ENCODE results near the gene ZBTB8B.
A peak's percentile ranks its signal among the peaks of the same experiment; 100 is the strongest.
"Not testable (repeated sequence)": the region's sequence is repeated elsewhere in the genome, so short reads cannot be mapped to it uniquely, and the experiment has no call there.

ZBTB8B gene

DNA sequence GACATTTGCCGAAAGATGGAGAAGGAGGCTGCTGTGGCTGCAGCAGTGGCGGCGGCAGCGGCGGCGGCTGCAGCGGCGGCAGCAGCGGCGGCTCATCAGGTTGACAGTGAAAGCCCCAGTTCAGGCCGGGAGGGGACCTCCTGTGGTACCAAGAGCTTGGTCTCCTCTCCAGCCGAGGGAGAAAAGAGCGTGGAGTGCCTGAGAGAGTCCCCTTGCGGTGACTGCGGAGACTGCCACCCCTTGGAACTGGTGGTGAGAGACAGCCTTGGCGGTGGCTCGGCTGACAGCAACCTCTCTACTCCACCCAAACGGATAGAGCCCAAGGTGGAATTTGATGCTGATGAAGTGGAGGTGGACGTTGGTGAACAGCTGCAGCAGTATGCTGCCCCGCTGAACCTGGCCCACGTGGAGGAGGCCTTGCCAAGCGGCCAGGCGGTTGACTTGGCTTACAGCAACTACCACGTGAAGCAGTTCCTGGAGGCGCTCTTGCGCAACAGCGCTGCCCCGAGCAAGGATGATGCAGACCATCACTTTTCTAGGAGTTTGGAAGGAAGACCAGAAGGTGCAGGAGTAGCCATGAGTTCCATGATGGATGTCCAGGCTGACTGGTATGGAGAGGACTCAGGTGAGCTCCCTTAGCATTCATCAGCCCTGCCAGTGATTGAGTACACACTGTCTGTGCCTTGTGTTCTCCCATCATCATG, 6.3 kb downstream of the ZBTB8B start:
- no peak for DNase-seq

- DNase-seq: no peak
Observed at GRCh38 chr1:32471695-32472362, 7.0 kb downstream of the ZBTB8B start.

GRCh38 chr1:32472966-32473365, 8.1 kb downstream of the ZBTB8B start:
- DNase-seq: not testable (repeated sequence)

DNA sequence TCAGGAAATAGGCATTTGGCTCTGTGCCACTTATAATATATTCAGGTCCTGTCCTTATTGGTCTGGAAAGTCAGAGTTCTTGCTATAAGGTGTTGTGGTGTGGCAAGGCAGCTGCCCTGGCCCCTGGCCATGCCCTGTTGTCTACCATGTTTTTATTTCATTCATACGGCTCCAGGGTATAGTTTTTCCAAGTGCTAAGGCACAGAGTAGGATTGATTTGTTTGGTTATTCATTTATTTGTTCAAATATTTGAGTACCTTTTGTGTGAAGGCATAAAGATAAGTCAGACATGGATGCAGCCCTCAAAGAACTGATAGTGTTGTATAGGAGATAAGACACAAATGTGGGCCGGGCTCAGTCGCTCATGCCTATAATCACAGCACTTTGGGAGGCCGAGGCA, 10.1 kb downstream of the ZBTB8B start:
- no peak for DNase-seq

DNA sequence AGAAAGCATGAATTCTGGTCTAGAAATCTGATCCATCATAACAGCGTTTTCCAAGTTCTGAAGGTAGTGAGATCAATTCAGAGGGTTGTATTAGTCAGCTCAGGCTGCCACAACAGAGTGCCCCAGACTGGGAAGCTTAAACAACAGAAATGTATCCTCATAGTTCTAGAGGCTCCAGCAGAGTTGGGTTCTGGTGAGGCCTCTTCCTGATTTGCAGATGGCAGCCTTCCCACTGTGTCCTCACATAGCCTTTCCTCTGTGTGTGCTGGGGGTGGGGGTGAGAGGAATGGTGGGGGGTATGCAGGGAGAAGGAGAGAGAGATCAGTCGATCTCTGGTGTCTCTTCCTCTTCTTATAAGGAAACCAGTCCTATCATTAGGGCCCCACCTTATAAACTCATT, 15.1 kb downstream of the ZBTB8B start:
- no peak for DNase-seq

- DNase-seq: no peak
Observed at GRCh38 chr1:32480761-32481160, 15.9 kb downstream of the ZBTB8B start.

GRCh38 chr1:32481788-32482187, 16.9 kb downstream of the ZBTB8B start:
- DNase-seq: not testable (repeated sequence)

- DNase-seq: peak; percentile 80
Observed at GRCh38 chr1:32485554-32486255, 20.8 kb downstream of the ZBTB8B start.

DNA sequence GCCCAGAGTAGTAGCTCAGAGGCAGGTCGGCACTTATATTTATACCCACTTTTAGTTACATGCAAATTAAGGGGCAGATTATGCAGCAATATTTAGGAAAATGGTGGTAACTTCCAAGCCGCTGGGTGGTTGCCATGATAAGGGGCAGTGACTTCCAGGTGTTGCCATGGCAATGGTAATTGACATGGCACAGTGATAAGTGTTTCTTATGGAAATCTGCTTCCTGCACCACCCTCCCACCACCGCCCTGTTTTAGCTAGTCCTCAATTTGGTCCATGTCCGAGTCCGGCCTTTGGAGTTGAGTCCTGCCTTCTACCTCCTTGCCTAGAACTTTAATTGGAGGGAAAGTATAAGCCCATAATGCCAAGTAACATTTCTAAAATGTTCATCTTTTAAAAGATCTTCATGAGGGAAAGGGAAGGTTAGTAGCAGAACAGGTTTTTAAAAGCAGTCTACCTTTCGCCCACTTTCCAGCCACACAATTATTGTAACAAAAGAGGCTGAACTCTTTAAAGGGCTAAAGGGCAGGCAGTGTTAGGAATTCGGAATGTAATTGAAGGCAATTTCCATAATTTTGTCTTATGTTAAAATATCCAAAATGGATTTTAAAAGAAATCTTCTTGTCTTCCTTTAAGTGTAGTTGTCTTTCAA, 21.7 kb downstream of the ZBTB8B start:
- DNase-seq: no peak

DNA sequence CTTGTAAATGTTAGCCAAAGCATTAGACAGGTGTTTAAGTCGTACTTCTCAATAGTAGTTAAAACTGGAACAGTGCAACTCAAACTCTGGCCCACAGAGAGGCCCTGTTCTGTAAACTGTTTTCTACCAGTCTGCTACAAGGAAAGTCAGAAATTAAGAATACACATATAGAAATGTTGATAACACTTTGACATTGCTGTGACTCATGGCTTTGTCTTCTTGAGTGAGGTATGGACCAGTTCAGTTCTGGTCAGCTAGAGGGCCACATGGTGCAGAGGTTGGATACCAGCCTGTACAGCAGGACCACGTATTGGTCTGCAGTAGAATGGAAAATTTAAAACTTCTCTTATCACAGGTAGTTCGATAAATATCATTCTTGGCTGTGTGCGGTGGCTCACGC, 22.3 kb downstream of the ZBTB8B start:
- peak; percentile 79 for DNase-seq

GRCh38 chr1:32489774-32490454, 25.0 kb downstream of the ZBTB8B start:
- DNase-seq: no peak

GRCh38 chr1:32491386-32491785, 26.5 kb downstream of the ZBTB8B start:
- DNase-seq: no peak

DNA sequence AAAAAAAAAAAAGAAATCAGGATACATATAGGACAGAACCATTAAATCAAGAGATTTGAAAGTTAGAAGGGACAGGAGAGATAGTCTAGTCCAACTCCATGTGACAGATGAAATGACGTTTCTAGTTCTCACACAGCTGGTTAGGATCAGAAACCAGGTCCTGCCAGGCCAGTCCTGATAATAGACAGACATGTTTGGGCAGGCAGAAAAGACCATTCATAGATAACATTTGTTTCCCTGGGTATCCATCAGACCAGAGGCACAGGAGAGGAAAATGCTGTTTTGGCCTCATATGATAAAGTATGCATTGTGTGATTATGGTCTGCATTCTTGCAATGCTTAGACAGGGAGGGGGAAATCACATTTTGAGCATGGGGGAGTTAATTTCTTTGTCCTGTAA, 29.3 kb downstream of the ZBTB8B start:
- DNase-seq: peak; percentile 34

GRCh38 chr1:32494711-32495337, 30.0 kb downstream of the ZBTB8B start:
- no peak for DNase-seq

DNA sequence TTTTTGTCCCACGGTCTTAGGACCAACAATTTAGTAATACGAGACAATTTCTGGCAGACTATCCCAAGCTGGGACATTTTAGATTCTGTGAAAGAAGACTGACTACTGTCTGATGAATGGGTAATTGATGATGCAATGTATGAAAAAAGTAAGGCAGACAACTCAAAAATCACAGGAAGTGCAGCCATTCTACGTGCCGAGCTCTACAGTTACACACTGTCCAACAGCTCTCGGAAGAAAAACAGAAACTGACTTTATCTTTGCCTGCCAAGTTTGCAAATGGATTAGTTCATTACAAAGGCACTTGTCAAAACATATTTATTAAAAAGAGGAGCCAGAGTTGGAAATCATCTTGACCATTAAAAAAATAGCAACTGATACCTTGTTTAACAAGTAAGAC, 31.3 kb downstream of the ZBTB8B start:
- no peak for DNase-seq

DNA sequence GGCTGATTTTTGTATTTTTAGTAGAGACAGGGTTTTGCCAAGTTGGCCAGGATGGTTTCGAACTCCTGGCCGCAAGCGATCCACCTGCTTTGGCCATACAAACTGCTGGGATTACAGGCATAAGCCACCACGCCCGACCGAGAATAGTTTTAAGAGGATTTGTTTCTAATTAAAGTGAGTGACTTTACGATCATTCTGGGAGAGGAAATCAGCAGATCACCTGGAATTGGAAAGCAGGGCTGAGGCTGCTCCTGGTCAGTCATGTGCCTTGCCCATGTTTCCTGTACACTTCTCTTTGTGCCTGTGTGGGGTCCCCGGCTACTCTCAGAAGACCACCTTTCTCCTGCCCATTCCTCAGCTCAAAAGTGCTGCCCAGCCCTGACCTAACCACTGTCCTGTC, 33.9 kb downstream of the ZBTB8B start:
- no peak for DNase-seq

- DNase-seq: peak; percentile 46
Observed at GRCh38 chr1:32500387-32501209, 35.7 kb downstream of the ZBTB8B start.

- no peak for DNase-seq
Observed at GRCh38 chr1:32501865-32502264, 37.0 kb downstream of the ZBTB8B start.

GRCh38 chr1:32503153-32503552, 38.3 kb downstream of the ZBTB8B start:
- DNase-seq: no peak

DNA sequence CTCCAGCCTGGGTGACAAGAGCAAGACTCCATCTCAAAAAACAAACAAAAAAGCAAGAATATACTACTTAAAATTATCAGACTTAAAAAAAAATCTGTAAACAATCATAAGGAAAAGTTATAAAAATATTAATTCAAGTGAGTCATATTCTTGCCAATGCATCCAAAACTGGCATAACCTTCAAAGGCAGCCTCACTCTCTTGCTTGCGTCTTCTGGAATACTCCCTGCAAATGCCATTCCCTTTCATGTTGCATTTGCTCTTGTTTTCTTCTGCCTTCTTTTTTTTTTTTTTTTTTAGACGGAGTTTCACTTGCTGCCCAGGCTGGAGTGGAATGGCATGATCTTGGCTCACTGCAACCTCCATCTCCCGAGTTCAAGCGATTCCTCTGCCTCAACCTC, 42.1 kb downstream of the ZBTB8B start:
- no peak for DNase-seq

DNA sequence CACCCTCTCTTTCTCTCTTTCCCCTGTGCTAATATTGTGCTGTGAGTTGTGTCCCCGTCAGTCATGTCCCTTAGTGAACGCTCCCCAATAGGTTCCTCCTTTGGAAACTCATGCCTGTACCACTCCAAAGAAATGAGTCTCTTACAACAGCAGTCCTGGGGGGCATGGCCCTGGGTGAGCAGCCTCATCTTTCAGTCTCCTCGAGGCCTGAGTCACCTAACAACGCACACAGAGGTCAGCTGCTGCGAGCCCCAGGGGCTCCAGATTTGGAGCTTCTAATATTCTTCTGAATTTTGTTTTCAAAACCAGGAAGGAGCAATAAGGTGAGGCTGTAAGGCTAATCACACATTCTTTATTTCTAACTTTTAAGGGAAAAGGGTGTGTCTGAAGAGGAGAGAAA, 43.9 kb downstream of the ZBTB8B start:
- no peak for DNase-seq

DNA sequence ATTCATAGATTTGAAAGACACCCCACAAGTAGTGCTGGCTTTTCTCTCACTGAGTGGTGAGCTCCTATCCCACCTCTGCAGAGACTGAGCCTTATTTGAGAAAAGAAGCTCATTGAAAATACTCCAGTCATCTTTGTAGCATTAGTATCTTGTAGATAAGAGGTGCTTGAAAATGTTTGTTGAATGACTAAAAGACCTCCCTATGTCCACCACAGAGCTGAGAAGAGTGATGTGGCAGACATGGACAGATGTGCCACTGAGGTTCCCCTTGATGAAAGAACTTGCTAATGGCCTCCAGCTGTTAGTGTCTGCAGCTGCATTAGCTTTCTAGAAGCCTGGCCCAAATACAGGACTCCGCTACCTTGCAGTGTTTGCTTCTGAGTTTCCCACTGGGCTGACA, 45.1 kb downstream of the ZBTB8B start:
- DNase-seq: no peak
